OCI-LY1 (cell line): ENCODE measurements around the gene DNAAF8.

Source experiments
- H2AFZ ChIP-seq: fragments of 200-600 bp; sonication (generic), shearing (Covaris generic); 2 replicates; pipeline ENCODE4 v1.6.0; 2014; ENCODE audit warnings: antibody characterized with exemption, mild to moderate bottlenecking, low read length
- H3F3A ChIP-seq: fragments of 200-600 bp; sonication (generic), shearing (Covaris generic); 2 replicates; pipeline ENCODE4 v1.6.0; 2014; ENCODE audit warnings: mild to moderate bottlenecking, antibody characterized with exemption, low read length, moderate library complexity; ENCODE audit not compliant: insufficient read depth
- H3K27ac ChIP-seq: fragments of 200-600 bp; sonication (generic); 2 replicates; pipeline ENCODE4 v1.5.1; 2014; ENCODE audit warnings: low read length, mixed run types, mild to moderate bottlenecking, low read depth; ENCODE audit not compliant: poor library complexity, severe bottlenecking
- H3K27me3 ChIP-seq: fragments of 200-600 bp; sonication (generic); 2 replicates; pipeline ENCODE4 v1.6.0; 2014; ENCODE audit warnings: antibody characterized with exemption, mild to moderate bottlenecking, low read length, moderate library complexity; ENCODE audit not compliant: insufficient read depth
- H3K36me3 ChIP-seq: fragments of 200-600 bp; sonication (generic); 2 replicates; pipeline ENCODE4 v1.6.1; 2014; ENCODE audit warnings: mild to moderate bottlenecking, antibody characterized with exemption, low read length, moderate library complexity, mixed read lengths; ENCODE audit not compliant: insufficient read depth
- H3K4me1 ChIP-seq: fragments of 200-600 bp; sonication (generic); 2 replicates; pipeline ENCODE4 v1.5.1; 2014; ENCODE audit warnings: mild to moderate bottlenecking, low read length, moderate library complexity; ENCODE audit not compliant: insufficient read depth, severe bottlenecking
- H3K4me2 ChIP-seq: fragments of 200-600 bp; sonication (generic), shearing (Covaris generic); 2 replicates; pipeline ENCODE4 v1.6.1; 2014; ENCODE audit warnings: low read length
- H3K4me3 ChIP-seq: fragments of 200-600 bp; sonication (generic); 2 replicates; pipeline ENCODE4 v1.5.1; 2014; ENCODE audit warnings: low read length, low read depth, mild to moderate bottlenecking, mixed read lengths; ENCODE audit not compliant: poor library complexity, severe bottlenecking
- H3K79me2 ChIP-seq: fragments of 200-600 bp; shearing (Covaris generic); 2 replicates; pipeline ENCODE4 v1.6.1; 2016; ENCODE audit warnings: mixed run types, low read length, mixed read lengths; ENCODE audit not compliant: insufficient read depth
- H3K9ac ChIP-seq: fragments of 200-600 bp; sonication (generic), shearing (Covaris generic); 2 replicates; pipeline ENCODE4 v1.6.1; 2014; ENCODE audit warnings: mild to moderate bottlenecking, low read length, mixed read lengths
- H3K9me2 ChIP-seq: fragments of 200-600 bp; sonication (generic), shearing (Covaris generic); 2 replicates; pipeline ENCODE4 v1.6.1; 2014; ENCODE audit warnings: low read depth, mild to moderate bottlenecking, low read length, mixed read lengths
- H3K9me3 ChIP-seq: fragments of 200-600 bp; shearing (Covaris generic); 2 replicates; pipeline ENCODE4 v1.6.1; 2014; ENCODE audit warnings: low read length, mixed read lengths
- H4K20me1 ChIP-seq: fragments of 200-600 bp; sonication (generic), shearing (Covaris generic); 2 replicates; pipeline ENCODE4 v1.6.0; 2016; ENCODE audit warnings: mild to moderate bottlenecking, low read length; ENCODE audit not compliant: insufficient read depth
- EZH2 ChIP-seq: fragments of 200-600 bp; sonication (generic), shearing (Covaris generic); IDR thresholded peaks from 2 replicates; pipeline ENCODE4 v1.8.0; 2017; ENCODE audit warnings: borderline replicate concordance, mixed run types, mild to moderate bottlenecking, antibody characterized with exemption, low read length, moderate library complexity, mixed read lengths
- TF ChIP-seq, protein P1 (sequence below): fragments of 200-600 bp; sonication (generic), shearing (Covaris generic); IDR thresholded peaks from 2 replicates; pipeline ENCODE4 v1.5.1; 2017; ENCODE audit warnings: mild to moderate bottlenecking, antibody characterized with exemption, low read length, moderate library complexity, mixed read lengths

The DNAAF8 gene

DNA sequence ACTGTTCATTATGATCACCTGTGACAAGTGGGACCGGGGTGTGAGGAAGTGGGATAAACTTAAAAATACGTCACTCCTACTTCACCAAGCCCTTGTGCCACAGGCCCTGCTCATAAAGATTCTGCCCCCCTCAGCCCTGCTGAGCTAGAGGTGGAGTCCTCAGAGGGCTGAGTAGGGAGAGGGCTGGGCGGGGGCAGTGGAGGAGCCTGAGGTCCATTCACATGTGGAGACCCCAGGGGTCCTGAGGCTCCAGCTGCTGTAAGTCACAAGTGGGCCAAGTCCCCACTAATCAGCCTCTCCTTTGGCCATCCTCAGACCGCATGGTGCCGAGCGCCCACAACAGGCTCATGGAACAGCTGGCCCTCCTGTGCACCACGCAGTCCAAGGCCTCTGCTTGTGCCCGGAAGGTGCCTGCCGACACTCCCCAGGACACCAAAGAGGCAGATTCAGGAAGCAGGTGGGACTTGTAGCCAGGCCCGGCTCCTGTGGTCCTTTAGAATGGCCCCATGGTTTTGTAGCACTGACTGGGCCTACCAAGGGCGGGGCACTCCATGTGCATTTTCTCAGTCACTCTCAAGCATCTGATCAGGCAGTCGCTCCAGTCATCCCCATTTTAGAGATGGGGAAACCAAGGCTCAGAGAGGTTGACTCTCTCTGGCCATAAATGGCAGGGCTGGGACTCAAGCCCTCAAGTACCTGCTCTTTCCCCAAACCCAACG is 10.4 kb downstream of the DNAAF8 start:
- TF ChIP-seq, protein P1, sequence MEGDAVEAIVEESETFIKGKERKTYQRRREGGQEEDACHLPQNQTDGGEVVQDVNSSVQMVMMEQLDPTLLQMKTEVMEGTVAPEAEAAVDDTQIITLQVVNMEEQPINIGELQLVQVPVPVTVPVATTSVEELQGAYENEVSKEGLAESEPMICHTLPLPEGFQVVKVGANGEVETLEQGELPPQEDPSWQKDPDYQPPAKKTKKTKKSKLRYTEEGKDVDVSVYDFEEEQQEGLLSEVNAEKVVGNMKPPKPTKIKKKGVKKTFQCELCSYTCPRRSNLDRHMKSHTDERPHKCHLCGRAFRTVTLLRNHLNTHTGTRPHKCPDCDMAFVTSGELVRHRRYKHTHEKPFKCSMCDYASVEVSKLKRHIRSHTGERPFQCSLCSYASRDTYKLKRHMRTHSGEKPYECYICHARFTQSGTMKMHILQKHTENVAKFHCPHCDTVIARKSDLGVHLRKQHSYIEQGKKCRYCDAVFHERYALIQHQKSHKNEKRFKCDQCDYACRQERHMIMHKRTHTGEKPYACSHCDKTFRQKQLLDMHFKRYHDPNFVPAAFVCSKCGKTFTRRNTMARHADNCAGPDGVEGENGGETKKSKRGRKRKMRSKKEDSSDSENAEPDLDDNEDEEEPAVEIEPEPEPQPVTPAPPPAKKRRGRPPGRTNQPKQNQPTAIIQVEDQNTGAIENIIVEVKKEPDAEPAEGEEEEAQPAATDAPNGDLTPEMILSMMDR = no peak
- no peak for TF ChIP-seq EZH2
- Histone ChIP-seq H4K20me1 (no peaks in the 10 kb centered on the region), H3K4me1 (peaks cover 19% of the 10 kb centered on the region), H3K9me2 (no peaks in the 10 kb centered on the region), H3K27ac (no peak overlapping the region), H3K4me2 (no peak overlapping the region), H3K79me2 (no peaks in the 10 kb centered on the region), H2AFZ (no peak overlapping the region), H3K4me3 (no peak overlapping the region), H3K36me3 (peaks cover 5% of the 10 kb centered on the region; the same call in 1 of the 2 replicates), H3K9me3 (no peaks in the 10 kb centered on the region), H3F3A (no peaks in the 10 kb centered on the region), H3K9ac (no peak overlapping the region), H3K27me3 (no peaks in the 10 kb centered on the region)

DNA sequence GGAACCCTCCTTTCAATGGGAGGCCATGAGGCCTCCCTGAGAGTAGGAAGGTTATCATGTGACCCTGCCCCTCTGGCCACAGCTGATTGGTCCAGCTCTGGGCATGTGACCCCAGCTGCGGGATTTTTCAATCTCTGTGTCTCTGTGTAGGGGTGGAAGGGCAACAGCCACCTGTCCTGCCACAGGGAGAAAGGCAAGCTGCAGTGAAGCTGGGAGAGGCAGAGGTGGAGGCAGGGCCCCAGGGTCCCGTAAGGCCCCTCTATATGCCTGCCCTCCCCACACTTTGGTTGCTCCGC is 10.9 kb downstream of the DNAAF8 start:
- Histone ChIP-seq H2AFZ (no peak overlapping the region), H3K27me3 (no peaks in the 10 kb centered on the region), H3K36me3 (peaks cover 10% of the 10 kb centered on the region; the same call in 1 of the 2 replicates), H3K4me1 (peaks cover 19% of the 10 kb centered on the region), H3K79me2 (no peaks in the 10 kb centered on the region), H3K27ac (no peak overlapping the region), H3K4me2 (no peak overlapping the region), H3K9me2 (no peaks in the 10 kb centered on the region), H3K9ac (no peak overlapping the region), H4K20me1 (no peaks in the 10 kb centered on the region), H3K9me3 (no peaks in the 10 kb centered on the region), H3F3A (no peaks in the 10 kb centered on the region), H3K4me3 (no peak overlapping the region)
- TF ChIP-seq, protein P1 = no peak
- no peak for TF ChIP-seq EZH2

DNA sequence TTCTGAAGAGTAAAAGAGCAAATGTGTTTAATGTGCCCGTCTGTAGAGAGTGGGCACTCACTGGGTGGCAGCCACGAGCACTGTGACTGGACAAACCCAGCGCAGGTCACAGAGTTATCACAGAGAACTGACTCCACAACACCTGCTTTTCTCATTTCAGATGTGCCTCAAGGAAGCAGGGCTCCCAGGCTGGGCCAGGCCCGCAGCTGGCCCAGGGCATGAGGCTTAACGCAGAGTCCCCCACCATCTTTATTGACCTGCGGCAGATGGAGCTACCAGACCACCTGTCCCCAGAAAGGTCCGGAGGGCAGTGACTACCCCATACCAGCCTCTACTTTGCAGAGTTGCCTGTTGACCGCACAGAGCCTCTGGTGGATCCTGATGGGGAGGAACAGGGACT is 11.9 kb downstream of the DNAAF8 start:
- peaks cover 19% of the 10 kb centered on the region for H3K4me1 ChIP-seq
- H3K27ac ChIP-seq = no peak overlapping the region
- TF ChIP-seq EZH2 = no peak
- TF ChIP-seq, protein P1 = no peak
- H3K9me2 ChIP-seq = no peaks in the 10 kb centered on the region
- H3K9ac ChIP-seq = no peak overlapping the region
- no peaks in the 10 kb centered on the region for H3F3A ChIP-seq
- no peaks in the 10 kb centered on the region for H3K79me2 ChIP-seq
- no peak overlapping the region for H2AFZ ChIP-seq
- no peaks in the 10 kb centered on the region for H3K27me3 ChIP-seq
- no peaks in the 10 kb centered on the region for H3K9me3 ChIP-seq
- H3K36me3 ChIP-seq = peaks cover 15% of the 10 kb centered on the region
- no peaks in the 10 kb centered on the region for H4K20me1 ChIP-seq
- H3K4me2 ChIP-seq = no peak overlapping the region
- H3K4me3 ChIP-seq = no peak overlapping the region
